H1 (cell line): Measurements from ENCODE around the gene UGGT2. TPM values are rescaled to one million over a fixed set of nuclear protein-coding genes. Genes with fewer than 3 reads are reported as not detected.

ENCODE experiments used
- CTCF ChIA-PET: fragments of 300-600 bp; sonication (Branson Sonifier 250); formaldehyde crosslinking; loops from one replicate; lab custom pipeline; 2021; ENCODE audit not compliant: partially characterized antibody; lab: Charles Lee
- POLR2A ChIA-PET: fragments of 300-600 bp; sonication (Branson Sonifier 250); formaldehyde crosslinking; loops from one replicate; lab custom pipeline; 2021; ENCODE audit warnings: inconsistent platforms; ENCODE audit not compliant: partially characterized antibody; lab: Charles Lee
- DNase-seq, 2 experiments: peaks; one replicate each; pipeline versions ENCODE4 v3.0.0 to v3.0.0-alpha.2; 2010 to 2022; ENCODE audit warnings: low spot score in 2 of 2, low read depth in 1 of 2, mixed read lengths in 1 of 2
- FAIRE-seq: peaks from 2 replicates; lab custom pipeline; 2011; peaks lifted over from hg19 to GRCh38; lab: Jason Lieb, UNC
- H2AFZ ChIP-seq: 2 replicates; pipeline ENCODE4 v1.8.1; 2012; ENCODE audit warnings: low read length, inconsistent platforms
- H2AK5ac ChIP-seq: 2 replicates; pipeline ENCODE4 v1.6.1; 2013; ENCODE audit warnings: low read depth, low read length
- H2BK120ac ChIP-seq: replicated peaks from 2 replicates; pipeline ENCODE3; 2013; ENCODE audit warnings: low read depth, low read length, inconsistent platforms
- H2BK12ac ChIP-seq: 2 replicates; pipeline ENCODE4 v1.6.1; 2013; ENCODE audit warnings: low read depth, low read length
- H2BK15ac ChIP-seq: 2 replicates; pipeline ENCODE4 v1.6.1; 2013; ENCODE audit warnings: low read length
- H2BK20ac ChIP-seq: 2 replicates; pipeline ENCODE4 v1.6.1; 2013; ENCODE audit warnings: low read length
- H2BK5ac ChIP-seq: 2 replicates; pipeline ENCODE4 v1.6.1; 2013; ENCODE audit warnings: low read depth, low read length
- H3K14ac ChIP-seq: 2 replicates; pipeline ENCODE4 v1.6.1; 2013; ENCODE audit warnings: inconsistent platforms; ENCODE audit not compliant: insufficient read length
- H3K18ac ChIP-seq: 2 replicates; pipeline ENCODE4 v1.6.1; 2013; ENCODE audit warnings: low read length; ENCODE audit errors: extremely low read depth
- H3K23ac ChIP-seq: 2 replicates; pipeline ENCODE4 v1.6.1; 2013; ENCODE audit warnings: inconsistent platforms; ENCODE audit not compliant: insufficient read length
- H3K23me2 ChIP-seq: 2 replicates; pipeline ENCODE4 v1.6.1; 2013; ENCODE audit warnings: low read depth, low read length
- H3K27ac ChIP-seq: 2 replicates; pipeline ENCODE4 v1.6.1; 2011; ENCODE audit warnings: low read depth, low read length, inconsistent platforms
- H3K27me3 ChIP-seq, 4 experiments: replicated peaks in 1 of 4; 1 replicate in 1 of 4; 2 replicates in 3 of 4; pipeline versions ENCODE4 v1.6.1 to v1.8.1; 2011 to 2013; ENCODE audit warnings: low read length in 3 of 4, mild to moderate bottlenecking in 3 of 4, inconsistent platforms in 2 of 4, mixed read lengths in 2 of 4, moderate library complexity in 1 of 4; ENCODE audit not compliant: control insufficient read depth in 3 of 4, insufficient read depth in 3 of 4; ENCODE audit errors: extremely low read depth in 1 of 4
- H3K36me3 ChIP-seq, 4 experiments: 2 replicates each; pipeline versions ENCODE4 v1.6.1 to v1.8.1; 2011 to 2013; ENCODE audit warnings: mild to moderate bottlenecking in 4 of 4, low read length in 3 of 4, moderate library complexity in 2 of 4, control low read depth in 1 of 4, inconsistent platforms in 1 of 4; ENCODE audit not compliant: insufficient read depth in 4 of 4, control insufficient read depth in 2 of 4
- H3K4ac ChIP-seq: replicated peaks from 2 replicates; pipeline ENCODE3; 2013; ENCODE audit warnings: low read length, low read depth, mixed read lengths, inconsistent platforms; ENCODE audit not compliant: insufficient read length
- H3K4me1 ChIP-seq, 4 experiments: replicated peaks in 1 of 4; 1 replicate in 1 of 4; 2 replicates in 3 of 4; pipeline versions ENCODE4 v1.6.1 to v1.8.1; 2011 to 2013; ENCODE audit warnings: low read length in 3 of 4, inconsistent platforms in 2 of 4, mixed read lengths in 1 of 4; ENCODE audit not compliant: insufficient read depth in 4 of 4, control insufficient read depth in 3 of 4
- H3K4me2 ChIP-seq, 2 experiments: 2 replicates each; pipeline versions ENCODE4 v1.6.1 to v1.8.1; 2011 to 2013; ENCODE audit warnings: low read depth in 2 of 2, low read length in 2 of 2, control low read depth in 1 of 2, inconsistent platforms in 1 of 2, mild to moderate bottlenecking in 1 of 2; ENCODE audit not compliant: insufficient read depth in 1 of 2
- H3K4me3 ChIP-seq, 4 experiments: fragments of 200-600, 300-600 bp in 1 of 4; sonication (generic), shearing (Covaris generic), sonication (Bioruptor Twin) in 1 of 4; 2 replicates each; pipeline versions ENCODE4 v1.5.1 to v1.8.1; 2011 to 2016; ENCODE audit warnings: low read length in 4 of 4, low read depth in 3 of 4, control low read depth in 2 of 4, inconsistent platforms in 2 of 4, mild to moderate bottlenecking in 2 of 4, mixed read lengths in 1 of 4, moderate library complexity in 1 of 4; ENCODE audit not compliant: insufficient read depth in 2 of 4; ENCODE audit errors: extremely low read depth in 1 of 4
- H3K56ac ChIP-seq: replicated peaks from 2 replicates; pipeline ENCODE3; 2013; ENCODE audit warnings: low read depth, mild to moderate bottlenecking, mixed read lengths, low read length, inconsistent platforms; ENCODE audit not compliant: insufficient read length
- H3K79me1 ChIP-seq: 2 replicates; pipeline ENCODE4 v1.6.1; 2013; ENCODE audit warnings: low read depth, low read length, control low read depth
- H3K79me2 ChIP-seq, 2 experiments: 2 replicates each; pipeline versions ENCODE4 v1.6.1 to v1.8.1; 2012 to 2013; ENCODE audit warnings: low read length in 2 of 2, mild to moderate bottlenecking in 2 of 2, inconsistent platforms in 1 of 2; ENCODE audit not compliant: insufficient read depth in 2 of 2, control insufficient read depth in 1 of 2
- H3K9ac ChIP-seq, 4 experiments: replicated peaks in 1 of 4; 1 replicate in 1 of 4; 2 replicates in 3 of 4; pipeline versions ENCODE4 v1.6.1 to v1.8.1; 2011 to 2013; ENCODE audit warnings: low read depth in 3 of 4, low read length in 3 of 4, control low read depth in 2 of 4, mild to moderate bottlenecking in 2 of 4, moderate library complexity in 2 of 4, inconsistent platforms in 1 of 4; ENCODE audit errors: extremely low read depth in 1 of 4
- H3K9me3 ChIP-seq, 2 experiments: 2 replicates each; pipeline versions ENCODE4 v1.6.1 to v1.8.1; 2012 to 2013; ENCODE audit warnings: mild to moderate bottlenecking in 2 of 2, moderate library complexity in 2 of 2, control low read depth in 1 of 2, inconsistent platforms in 1 of 2, low read depth in 1 of 2, low read length in 1 of 2, mixed read lengths in 1 of 2; ENCODE audit not compliant: insufficient read depth in 2 of 2
- H4K20me1 ChIP-seq, 2 experiments: replicated peaks in 1 of 2; 2 replicates each; pipeline versions ENCODE3 to v1.8.1; 2011 to 2013; ENCODE audit warnings: inconsistent platforms in 2 of 2, low read length in 2 of 2, mild to moderate bottlenecking in 1 of 2; ENCODE audit not compliant: insufficient read depth in 2 of 2, control insufficient read depth in 1 of 2
- H4K5ac ChIP-seq: 2 replicates; pipeline ENCODE4 v1.6.1; 2013; ENCODE audit warnings: low read length, low read depth, mixed read lengths, inconsistent platforms; ENCODE audit not compliant: insufficient read length
- H4K8ac ChIP-seq: 2 replicates; pipeline ENCODE4 v1.8.0; 2013; ENCODE audit warnings: mild to moderate bottlenecking, moderate library complexity, low read length, inconsistent platforms; ENCODE audit not compliant: insufficient read depth; ENCODE audit errors: extremely low read depth
- H4K91ac ChIP-seq: replicated peaks from 2 replicates; pipeline ENCODE3; 2013; ENCODE audit warnings: low read length, mixed read lengths, inconsistent platforms; ENCODE audit not compliant: insufficient read length
- RAD21 ChIP-seq, 2 experiments: IDR thresholded peaks in 1 of 2; conservative IDR thresholded peaks in 1 of 2; 2 replicates each; pipeline ENCODE4 v1.6.1; 2011; ENCODE audit warnings: low read depth in 2 of 2, low read length in 2 of 2, improper control_type of control experiment in 1 of 2, inconsistent platforms in 1 of 2, mild to moderate bottlenecking in 1 of 2, moderate library complexity in 1 of 2
- YY1 ChIP-seq: IDR thresholded peaks from 2 replicates; pipeline ENCODE4 v1.6.1; 2011; ENCODE audit warnings: low read depth, mild to moderate bottlenecking, low read length
- WGBS, 2 experiments: shearing (Covaris generic) in 1 of 2; methylation state at CpG; one replicate each; pipeline versions ENCODE4 v1.1.6 to v1.1.7; 2013 to 2015; ENCODE audit warnings: low lambda C conversion rate in 2 of 2, mixed read lengths in 2 of 2, inconsistent platforms in 1 of 2, low coverage in 1 of 2, missing lambda C conversion rate in 1 of 2; ENCODE audit not compliant: insufficient replicate concordance in 2 of 2, insufficient coverage in 1 of 2, insufficient read length in 1 of 2; ENCODE audit errors: extremely low coverage in 1 of 2, missing lambda C conversion rate in 1 of 2; 5-methylcytosine and 5-hydroxymethylcytosine counted together
- polyA plus RNA-seq, 7 experiments: library from polyadenylated mRNA; depleted of rRNA in 3 of 7; stranded (reverse) in 5 of 7; unstranded in 2 of 7; fragments of >200 nt in 5 of 7; fragments of 200-250 nt in 2 of 7; gene quantifications; 1 replicate in 5 of 7; 2 replicates in 1 of 7; 4 replicates in 1 of 7; pipeline versions ENCODE4 v1.2.1 to v1.2.3, GENCODE V29; 2011 to 2013; ENCODE audit warnings: missing spikeins in 2 of 7, mixed read lengths in 2 of 7
- total RNA-seq: library from RNA; stranded (reverse); fragmentation: NEBNext Ultra II Directional; extraction: Animal tissue kit (Norgen Biotek cat#: 25700); gene quantifications from 2 replicates; pipeline ENCODE4 v1.2.1, GENCODE V29; 2021

The UGGT2 gene
- total and polyA plus RNA-seq, 2 of the 8 experiments (the other 6 are each of a cell fraction or from before 2014, with no cell fraction given), result 5.9 to 25.1 TPM

GRCh38 chr13:96041326-96042110 lies 11.7 kb downstream of the UGGT2 start:
- Histone ChIP-seq H3K79me1 (peaks cover 2% of the 10 kb centered on the region), H3K79me2 (peaks cover 0 to 100% of the 10 kb centered on the region in 2 experiments)

More at GRCh38 chr13:96041326-96042110, 11.7 kb downstream of the UGGT2 start:
- no peak overlapping the region; the same call in 1 of the 2 replicates for H3K27ac ChIP-seq
- no peak overlapping the region for H3K4ac ChIP-seq
- H3K9me3 ChIP-seq, result peaks cover 6 to 8% of the 10 kb centered on the region in 2 experiments; a peak in 3 of 4 replicates
- H2BK12ac ChIP-seq, result peak overlapping the region; percentile 6; the same call in 1 of the 2 replicates
- no peak overlapping the region for H3K18ac ChIP-seq
- peaks cover 0 to 8% (median 0%) of the 10 kb centered on the region in 4 experiments; a peak in 3 of 7 replicates for H3K4me1 ChIP-seq
- ChIA-PET CTCF (interaction anchor here (0.8 to 1.6 kb wide), 4 partner anchors 18 to 776 kb away, joined by 3 read pairs; no protein-coding TSS in a partner anchor), POLR2A (interaction anchor here (2.3 to 3.4 kb wide), 2 partner anchors 8 to 12 kb away, joined by 7 to 21 read pairs; partner anchors contain the start of gene UGGT2)
- peak overlapping the region in 2 of 4 experiments; percentile 12 to 15; a peak in 1 of 8 replicates for H3K4me3 ChIP-seq
- H3K23me2 ChIP-seq, result no peaks in the 10 kb centered on the region
- no peak overlapping the region for H3K23ac ChIP-seq
- no peak overlapping the region for H4K8ac ChIP-seq
- no peak overlapping the region for H3K56ac ChIP-seq
- H2BK120ac ChIP-seq, result no peak overlapping the region
- H3K9ac ChIP-seq, result no peak overlapping the region
- H3K14ac ChIP-seq, result no peak overlapping the region
- H3K4me2 ChIP-seq, result peak overlapping the region in 1 of 2 experiments; percentile 7; a peak in 1 of 4 replicates
- no peak overlapping the region for H2BK20ac ChIP-seq
- no peak for DNase-seq
- no peak overlapping the region for H2BK15ac ChIP-seq
- no peak overlapping the region for H4K5ac ChIP-seq
- TF ChIP-seq YY1, result peak; percentile 78
- TF ChIP-seq RAD21 (IDR thresholded peaks at IDR 0.05 in 1 of 2, conservative IDR thresholded peaks at IDR 0.05 in 1 of 2; ENCODE audit: low read depth in 2 of 2, low read length in 2 of 2), result no peak
- TF ChIP-seq, all 59 proteins: peak for 1
- H2BK5ac ChIP-seq, result peak overlapping the region; percentile 19; the same call in 1 of the 2 replicates
- no peak overlapping the region for H2AK5ac ChIP-seq
- no peak for FAIRE-seq
- H3K36me3 ChIP-seq, result peaks cover 0 to 3% (median 0%) of the 10 kb centered on the region in 4 experiments; a peak in 2 of 8 replicates
- H4K91ac ChIP-seq, result no peak overlapping the region
- H2AFZ ChIP-seq, result no peak overlapping the region
- no peaks in the 10 kb centered on the region for H3K27me3 ChIP-seq
- WGBS, 2 experiments, result 83% methylated on average over 1 of the region's 4 CpGs; no CpG with 5 or more reads in 1 of the 2 experiments
- H4K20me1 ChIP-seq, result no peaks in the 10 kb centered on the region
